Spleen (tissue), 11 donors: Measurements from ENCODE around the gene C4orf17. TPM values are rescaled to one million over a fixed set of nuclear protein-coding genes. Genes with fewer than 3 reads are reported as not detected.

Source experiments
- DNase-seq: peaks from one replicate; pipeline ENCODE4 v3.0.0-alpha.2; 2020
- H3K27ac ChIP-seq, 8 donors: fragments of 200-600 bp; sonication (generic) in 7 of 8; 1 replicate in 4 of 8; 2 replicates in 4 of 8; pipeline versions ENCODE4 v1.5.0 to v1.8.0; 2016 to 2021; ENCODE audit warnings: inconsistent platforms in 4 of 8, mild to moderate bottlenecking in 4 of 8, moderate library complexity in 1 of 8
- H3K27me3 ChIP-seq, 7 donors: fragments of 200-600 bp; sonication (generic) in 6 of 7; replicated peaks in 1 of 7; 1 replicate in 4 of 7; 2 replicates in 3 of 7; pipeline versions ENCODE4 v1.5.0 to v1.8.0; 2016 to 2021; ENCODE audit warnings: inconsistent platforms in 3 of 7, mild to moderate bottlenecking in 1 of 7
- H3K36me3 ChIP-seq, 6 donors: fragments of 200-600 bp; sonication (generic) in 5 of 6; 1 replicate in 4 of 6; 2 replicates in 2 of 6; pipeline versions ENCODE4 v1.5.0 to v1.8.0; 2016 to 2021; ENCODE audit warnings: inconsistent platforms in 2 of 6
- H3K4me1 ChIP-seq, 6 donors: fragments of 200-600 bp; sonication (generic) in 5 of 6; 1 replicate in 3 of 6; 2 replicates in 3 of 6; pipeline versions ENCODE4 v1.5.0 to v1.8.0; 2016 to 2021; ENCODE audit warnings: inconsistent platforms in 3 of 6
- H3K4me3 ChIP-seq, 8 donors: fragments of 200-600 bp; sonication (generic) in 7 of 8; 1 replicate in 4 of 8; 2 replicates in 4 of 8; pipeline versions ENCODE4 v1.5.0 to v1.8.0; 2016 to 2021; ENCODE audit warnings: inconsistent platforms in 4 of 8, mild to moderate bottlenecking in 4 of 8, moderate library complexity in 2 of 8
- H3K9me3 ChIP-seq, 8 donors: fragments of 200-600 bp; sonication (generic) in 7 of 8; 1 replicate in 4 of 8; 2 replicates in 4 of 8; pipeline versions ENCODE4 v1.5.0 to v1.8.0; 2016 to 2021; ENCODE audit warnings: inconsistent platforms in 4 of 8
- CTCF ChIP-seq, 11 experiments: fragments of 200-600 bp in 7 of 11; fragments of 450-650 bp in 4 of 11; sonication (generic) in 4 of 11; IDR thresholded peaks in 8 of 11; conservative IDR thresholded peaks in 3 of 11; 1 replicate in 7 of 11; 2 replicates in 4 of 11; pipeline versions ENCODE4 v1.4.0 to v1.8.0; 2016 to 2021; ENCODE audit warnings: antibody characterized with exemption in 11 of 11, inconsistent platforms in 4 of 11, mild to moderate bottlenecking in 1 of 11
- POLR2A ChIP-seq, 3 donors: fragments of 450-650 bp; IDR thresholded peaks; one replicate each; pipeline ENCODE4 v1.5.1; 2017; ENCODE audit warnings: antibody characterized with exemption in 3 of 3, mild to moderate bottlenecking in 1 of 3
- POLR2AphosphoS5 ChIP-seq, 3 donors: sonication (generic); formaldehyde crosslinking; IDR thresholded peaks; one replicate each; pipeline ENCODE4 v1.5.1; 2017; ENCODE audit warnings: antibody characterized with exemption in 3 of 3
- WGBS, 5 donors: extraction: QIAGEN DNeasy Blood & Tissue Kit in 3 of 5; methylation state at CpG; one replicate each; pipeline versions ENCODE4 v1.1.5 to v1.1.7; 2013 to 2018; 5-methylcytosine and 5-hydroxymethylcytosine counted together
- intact Hi-C: fragments of 100-400 bp; cut with DNase I; formaldehyde crosslinking; loops from one replicate; pipeline ENCODE4 v1.15.0; 2023; ENCODE audit warnings: low total_unique reads
- polyA plus RNA-seq, 3 donors: library from polyadenylated mRNA; stranded (reverse); fragments of 200-250 nt; gene quantifications; one replicate each; pipeline ENCODE4 v1.2.1, GENCODE V29; 2013
- total RNA-seq, 7 donors: library from RNA; depleted of rRNA in 3 of 7; stranded (reverse); fragments of >200 nt in 3 of 7; fragmentation: NEBNext Ultra II Directional in 4 of 7; extraction: Animal tissue kit (Norgen Biotek cat#: 25700) in 4 of 7; gene quantifications; one replicate each; pipeline versions ENCODE4 v1.1.0 to v1.2.1, GENCODE V29; 2016 to 2021
- donor health status: healthy with polysubstance abuse.
- donor health status: DM: no; HTN: no; CAD: no; lungs with moderate emphysema.
- donor health status: DM: no; HTN: no; CAD: no.
- donor health status: Bipolar disorder and iron deficiency.
- donor health status: healthy.
- donor health status: DM: no; HTN: no; CAD: no.
- donor health status: DM: yes; HTN: yes; CAD: no.

Gene C4orf17
- total and polyA plus RNA-seq, 10 donors = not detected

GRCh38 chr4:99552872-99553271, 42.1 kb downstream of the C4orf17 start:
- H3K36me3 ChIP-seq = peaks cover 0 to 75% (median 12%) of the 10 kb centered on the region in 6 donors
- no peaks in the 10 kb centered on the region for H3K9me3 ChIP-seq
- no peak overlapping the region for H3K27ac ChIP-seq
- 91 to 98% (median 97%) methylated on average over 2 of the region's 2 CpGs for WGBS, 5 donors
- H3K4me3 ChIP-seq = no peak overlapping the region
- TF ChIP-seq POLR2AphosphoS5 (IDR thresholded peaks at IDR 0.05) = no peak
- no peak for TF ChIP-seq CTCF (IDR thresholded peaks at IDR 0.05 in 8 of 11, conservative IDR thresholded peaks at IDR 0.05 in 3 of 11)
- no peak for TF ChIP-seq POLR2A (IDR thresholded peaks at IDR 0.05)
- intact Hi-C loops = no loop called here
- no peak for DNase-seq
- no peaks in the 10 kb centered on the region for H3K27me3 ChIP-seq
- H3K4me1 ChIP-seq = no peaks in the 10 kb centered on the region

- TF ChIP-seq POLR2A (IDR thresholded peaks at IDR 0.05) (peak in 1 of 3 donors; percentile 58), POLR2AphosphoS5 (IDR thresholded peaks at IDR 0.05) (peak; percentile 90 to 94 (median 93)), CTCF (IDR thresholded peaks at IDR 0.05 in 8 of 11, conservative IDR thresholded peaks at IDR 0.05 in 3 of 11) (peak in 5 of 11 experiments; percentile 20 to 40 (median 30))
- H3K9me3 ChIP-seq = no peaks in the 10 kb centered on the region
- H3K36me3 ChIP-seq = no peaks in the 10 kb centered on the region
- intact Hi-C loops = loop anchor here (5.0 kb wide), 2 partner anchors 244 to 384 kb away; partner anchors contain the start of gene DNAJB14
- H3K27ac ChIP-seq = peak within 1 kb of the TSS; percentile 93 to 98 (median 96)
- peak within 1 kb of the TSS; percentile 51 to 79 (median 60) for H3K4me3 ChIP-seq
- 0 to 1% (median 0%) methylated on average over 39 to 48 of the region's 48 CpGs for WGBS, 5 donors
- DNase-seq = peak; percentile 99
- H3K4me1 ChIP-seq = peaks cover 4 to 27% (median 16%) of the 10 kb centered on the region in 6 donors
- H3K27me3 ChIP-seq = no peaks in the 10 kb centered on the region
Measured at GRCh38 chr4:99563310-99564186, 52.7 kb downstream of the C4orf17 start, which contains the start of gene TRMT10A. TSS of gene TRMT10A (minus strand) at chr4:99564039. CDS start at chr4:99559338, 4,701 bp downstream.

GRCh38 chr4:99564921-99565320, 54.1 kb downstream of the C4orf17 start:
- Histone ChIP-seq H3K4me3 (no peak overlapping the region), H3K4me1 (peaks cover 4 to 27% (median 16%) of the 10 kb centered on the region in 6 donors), H3K36me3 (no peaks in the 10 kb centered on the region), H3K27me3 (no peaks in the 10 kb centered on the region), H3K27ac (no peak overlapping the region), H3K9me3 (no peaks in the 10 kb centered on the region)
- TF ChIP-seq POLR2A (IDR thresholded peaks at IDR 0.05) (no peak), POLR2AphosphoS5 (IDR thresholded peaks at IDR 0.05) (no peak), CTCF (IDR thresholded peaks at IDR 0.05 in 8 of 11, conservative IDR thresholded peaks at IDR 0.05 in 3 of 11) (no peak)
- intact Hi-C loops = loop anchor here (5.0 kb wide), 2 partner anchors 242 to 382 kb away; partner anchors contain the start of gene DNAJB14
- no peak for DNase-seq

GRCh38 chr4:99571883-99572282, 61.1 kb downstream of the C4orf17 start:
- Histone ChIP-seq H3K27ac (no peak overlapping the region), H3K4me1 (peaks cover 0 to 6% (median 0%) of the 10 kb centered on the region in 6 donors), H3K4me3 (no peak overlapping the region), H3K27me3 (peaks cover 0 to 4% (median 0%) of the 10 kb centered on the region in 7 donors), H3K36me3 (no peaks in the 10 kb centered on the region), H3K9me3 (no peaks in the 10 kb centered on the region)
- WGBS, 5 donors = 44 to 57% (median 46%) methylated on average over 1 of the region's 1 CpG
- DNase-seq = no peak
- intact Hi-C loops = no loop called here
- TF ChIP-seq POLR2AphosphoS5 (IDR thresholded peaks at IDR 0.05) (no peak), POLR2A (IDR thresholded peaks at IDR 0.05) (no peak), CTCF (IDR thresholded peaks at IDR 0.05 in 8 of 11, conservative IDR thresholded peaks at IDR 0.05 in 3 of 11) (no peak)
